CD4-positive, alpha-beta T cell treated with Interleukin-4 for 4 hours (primary cell): ENCODE results near the gene HES5.
A peak's percentile ranks its signal among the peaks of the same experiment; 100 is the strongest.

Experiments
- DNase-seq: peaks from one replicate; pipeline ENCODE4 v3.0.0-alpha.2; 2020

Gene HES5

GRCh38 chr1:2498648-2499047 lies 31.4 kb downstream of the HES5 start:
- no peak for DNase-seq

- DNase-seq, result no peak
Observed at GRCh38 chr1:2497891-2498290, 32.2 kb downstream of the HES5 start.

GRCh38 chr1:2496746-2497145 lies 33.3 kb downstream of the HES5 start:
- DNase-seq, result no peak

GRCh38 chr1:2496087-2496622 lies 33.9 kb downstream of the HES5 start:
- peak; percentile 31 for DNase-seq

GRCh38 chr1:2495546-2495945 lies 34.5 kb downstream of the HES5 start:
- DNase-seq, result no peak

- DNase-seq, result no peak
Observed at GRCh38 chr1:2495026-2495425, 35.0 kb downstream of the HES5 start.

- no peak for DNase-seq
Observed at GRCh38 chr1:2494323-2494693, 35.8 kb downstream of the HES5 start.

- DNase-seq, result peak; percentile 22
Observed at GRCh38 chr1:2493691-2494322, 36.3 kb downstream of the HES5 start.

GRCh38 chr1:2493218-2493617 lies 36.8 kb downstream of the HES5 start:
- no peak for DNase-seq

GRCh38 chr1:2492091-2492490 lies 38.0 kb downstream of the HES5 start:
- no peak for DNase-seq

- DNase-seq, result no peak
Observed at GRCh38 chr1:2489615-2490014, 40.4 kb downstream of the HES5 start.

- DNase-seq, result no peak
Observed at GRCh38 chr1:2488688-2489087, 41.4 kb downstream of the HES5 start.

- no peak for DNase-seq
Observed at GRCh38 chr1:2486558-2486957, 43.5 kb downstream of the HES5 start.

GRCh38 chr1:2486041-2486440 lies 44.0 kb downstream of the HES5 start:
- DNase-seq, result no peak

- no peak for DNase-seq
Observed at GRCh38 chr1:2483970-2484369, 46.1 kb downstream of the HES5 start.

GRCh38 chr1:2483026-2483425 lies 47.0 kb downstream of the HES5 start:
- no peak for DNase-seq

GRCh38 chr1:2482588-2482987 lies 47.5 kb downstream of the HES5 start:
- no peak for DNase-seq

GRCh38 chr1:2481885-2482284 lies 48.2 kb downstream of the HES5 start:
- DNase-seq, result no peak

- no peak for DNase-seq
Observed at GRCh38 chr1:2480986-2481364, 49.1 kb downstream of the HES5 start.

GRCh38 chr1:2480236-2480985 lies 49.7 kb downstream of the HES5 start:
- DNase-seq, result no peak

GRCh38 chr1:2479618-2480017 lies 50.4 kb downstream of the HES5 start:
- DNase-seq, result no peak

GRCh38 chr1:2479186-2479585 lies 50.9 kb downstream of the HES5 start:
- no peak for DNase-seq
